ENCODE measurements around the gene HTR2C.

HTR2C gene

DNA sequence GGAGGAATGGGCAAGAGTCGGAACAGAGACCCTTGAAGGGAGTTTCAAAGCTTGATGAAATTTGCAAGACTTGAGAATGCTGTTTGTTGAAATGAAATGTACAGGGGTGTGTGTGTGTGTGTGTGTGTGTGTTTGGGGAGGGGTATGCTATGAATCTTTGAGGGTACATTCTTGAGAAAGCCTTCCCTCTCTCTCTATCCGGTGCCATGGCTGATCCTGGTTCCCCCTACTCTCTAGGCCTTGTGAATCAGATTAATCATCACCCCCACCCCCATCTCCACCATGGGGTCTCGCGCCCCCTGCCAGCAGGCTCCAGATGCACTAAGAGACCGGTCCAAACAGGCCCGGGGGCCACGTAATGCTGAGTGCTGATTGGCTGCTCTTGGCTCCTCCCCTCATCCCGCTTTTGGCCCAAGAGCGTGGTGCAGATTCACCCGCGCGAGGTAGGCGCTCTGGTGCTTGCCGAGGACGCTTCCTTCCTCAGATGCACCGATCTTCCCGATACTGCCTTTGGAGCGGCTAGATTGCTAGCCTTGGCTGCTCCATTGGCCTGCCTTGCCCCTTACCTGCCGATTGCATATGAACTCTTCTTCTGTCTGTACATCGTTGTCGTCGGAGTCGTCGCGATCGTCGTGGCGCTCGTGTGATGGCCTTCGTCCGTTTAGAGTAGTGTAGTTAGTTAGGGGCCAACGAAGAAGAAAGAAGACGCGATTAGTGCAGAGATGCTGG, at the start of gene HTR2C:
HTR2C (plus strand) TSS at position 441 of the 729 bp plus-strand sequence. CDS start 142,851 bp downstream, outside the sequence.
- no peak within 1 kb of the TSS for H3K4me3 ChIP-seq (ENCODE audit: low read depth, low read length)
- no peak for TF ChIP-seq CTCF (IDR thresholded peaks at IDR 0.05; ENCODE audit: low read depth, low read length)

- H3K4me3 ChIP-seq (ENCODE audit: low read depth, low read length): no peak overlapping the region
- no peak for TF ChIP-seq CTCF (IDR thresholded peaks at IDR 0.05; ENCODE audit: low read depth, low read length)
Observed at GRCh38 chrX:114580336-114580735, 3.5 kb upstream of the HTR2C start.

DNA sequence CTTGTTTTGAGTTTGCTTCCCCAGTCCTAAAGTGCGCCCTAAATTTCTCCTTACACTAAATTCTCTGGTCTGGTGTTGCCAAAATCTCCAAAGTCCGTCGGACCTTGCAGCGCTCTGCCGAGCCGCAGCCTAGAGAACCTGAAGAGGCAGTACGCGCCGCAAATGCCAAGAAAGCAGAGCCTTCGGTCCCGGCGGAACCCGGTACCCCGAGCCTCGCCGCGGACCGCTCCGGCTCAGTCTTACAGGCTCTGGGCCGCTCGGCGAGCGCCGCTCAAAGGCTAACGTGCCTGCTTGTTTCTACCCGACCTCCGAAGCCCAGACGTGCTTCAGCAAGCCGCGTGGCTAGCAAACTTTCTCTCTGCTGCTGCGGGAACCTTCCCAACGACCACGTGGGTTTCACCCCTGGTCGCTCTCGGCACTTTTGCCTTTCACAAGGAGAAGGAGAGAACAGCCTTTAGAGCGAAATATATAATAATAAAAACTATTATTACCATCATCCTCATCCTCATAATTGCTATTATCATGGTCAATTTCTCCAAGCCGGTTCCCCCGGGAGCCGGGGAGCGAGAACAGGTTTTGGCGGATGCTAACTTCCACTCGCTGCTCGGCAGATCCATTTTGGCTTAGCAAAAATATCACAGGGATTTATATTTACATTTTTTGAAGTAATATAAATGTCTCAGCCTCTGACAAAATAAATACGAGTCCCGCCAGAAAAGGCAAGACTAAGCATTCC, 2.2 kb upstream of the HTR2C start:
- no peak for TF ChIP-seq CTCF (IDR thresholded peaks at IDR 0.05; ENCODE audit: low read depth, low read length)
- no peak overlapping the region for H3K4me3 ChIP-seq (ENCODE audit: low read depth, low read length)

- TF ChIP-seq CTCF (IDR thresholded peaks at IDR 0.05; ENCODE audit: low read depth, low read length): no peak
- no peak overlapping the region for H3K4me3 ChIP-seq (ENCODE audit: low read depth, low read length)
Observed at GRCh38 chrX:114582264-114582632, 1.6 kb upstream of the HTR2C start.

DNA sequence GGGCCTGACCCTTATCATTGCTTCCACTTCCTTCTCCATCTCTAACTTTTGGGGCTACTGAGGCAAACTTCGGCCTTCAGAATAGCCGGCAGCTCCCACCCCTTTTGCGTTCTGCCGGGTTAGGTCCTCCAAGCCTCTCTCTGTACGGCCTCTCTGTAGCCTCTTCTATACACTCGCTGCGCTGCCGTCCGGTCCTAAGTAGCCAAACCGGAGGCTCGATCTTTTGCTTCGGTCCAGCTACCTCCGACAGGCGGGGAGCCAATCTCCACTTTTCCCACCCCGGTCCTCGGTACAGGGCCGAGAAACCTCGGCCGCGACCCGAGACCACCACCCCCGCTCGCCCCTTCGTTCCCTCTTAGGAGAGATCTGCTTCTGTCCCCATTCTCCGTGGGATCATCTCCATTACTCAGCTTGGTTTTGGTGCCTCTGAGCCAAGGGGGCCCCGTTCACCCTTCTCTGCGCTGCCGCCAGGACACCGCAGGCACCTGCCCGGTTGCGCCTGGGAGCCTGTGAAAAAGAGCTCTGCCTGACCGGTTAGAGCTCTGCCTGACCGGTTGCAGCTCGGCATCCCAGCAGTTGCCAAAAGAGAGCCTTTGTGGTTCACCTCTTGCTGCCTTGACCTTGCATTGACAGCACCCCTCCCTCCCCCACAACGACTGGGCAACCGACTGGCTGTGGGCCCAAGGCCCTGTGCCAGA, 1.0 kb upstream of the HTR2C start:
- no peak overlapping the region for H3K4me3 ChIP-seq (ENCODE audit: low read depth, low read length)
- TF ChIP-seq CTCF (IDR thresholded peaks at IDR 0.05; ENCODE audit: low read depth, low read length): no peak

- TF ChIP-seq CTCF (IDR thresholded peaks at IDR 0.05; ENCODE audit: low read depth, low read length): no peak
- no peak overlapping the region for H3K4me3 ChIP-seq (ENCODE audit: low read depth, low read length)
Observed at GRCh38 chrX:114584375-114584943, 573 bp downstream of the HTR2C start.

Measured in WI38 (cell line).